HepG2 (cell line): ENCODE data around the gene HYAL2. TPM values are rescaled to one million over a fixed set of nuclear protein-coding genes. Genes with fewer than 3 reads are reported as not detected.
A peak's percentile ranks its signal among the peaks of the same experiment; 100 is the strongest.

Source experiments
- DZIP1 ChIP-seq: sonication (generic); formaldehyde crosslinking; IDR thresholded peaks from 2 replicates; pipeline ENCODE4 v1.5.0; 2020; ENCODE audit warnings: mild to moderate bottlenecking, missing genetic modification reagents
- ELK4 ChIP-seq: sonication (generic); formaldehyde crosslinking; IDR thresholded peaks from 2 replicates; pipeline ENCODE4 v1.9.0; 2021; ENCODE audit warnings: missing genetic modification reagents, borderline replicate concordance
- EZH2 ChIP-seq: conservative IDR thresholded peaks from 2 replicates; pipeline ENCODE4 v1.6.1; 2012; ENCODE audit warnings: mild to moderate bottlenecking, low read depth, low read length, moderate library complexity
- FOXC1 ChIP-seq: sonication (generic); formaldehyde crosslinking; IDR thresholded peaks from 2 replicates; pipeline ENCODE4 v1.8.0; 2022; ENCODE audit warnings: mild to moderate bottlenecking, missing genetic modification reagents, borderline replicate concordance
- FOXM1 ChIP-seq: sonication (generic); formaldehyde crosslinking; IDR thresholded peaks from 2 replicates; pipeline ENCODE4 v1.5.0; 2020; ENCODE audit warnings: missing genetic modification reagents
- KLF9 ChIP-seq: IDR thresholded peaks from 2 replicates; pipeline ENCODE4 v1.6.1; 2016; ENCODE audit warnings: low read depth
- NR3C1 ChIP-seq: sonication (generic); formaldehyde crosslinking; IDR thresholded peaks from 2 replicates; pipeline ENCODE4 v1.4.0; 2020; ENCODE audit warnings: missing genetic modification reagents
- THAP8 ChIP-seq: sonication (generic); formaldehyde crosslinking; IDR thresholded peaks from 2 replicates; pipeline ENCODE4 v1.5.1; 2020; ENCODE audit warnings: missing genetic modification reagents, mild to moderate bottlenecking, borderline replicate concordance
- TRIM24 ChIP-seq: sonication (generic); formaldehyde crosslinking; IDR thresholded peaks from 2 replicates; pipeline ENCODE4 v1.8.0; 2022; ENCODE audit warnings: mild to moderate bottlenecking, missing genetic modification reagents
- ZNF12 ChIP-seq: sonication (generic); formaldehyde crosslinking; IDR thresholded peaks from 2 replicates; pipeline ENCODE4 v1.5.0; 2020; ENCODE audit warnings: missing genetic modification reagents
- ZNF138 ChIP-seq: sonication (generic); formaldehyde crosslinking; IDR thresholded peaks from 2 replicates; pipeline ENCODE4 v1.5.0; 2020; ENCODE audit warnings: mild to moderate bottlenecking, low read depth, missing genetic modification reagents
- ZNF143 ChIP-seq: sonication (generic); formaldehyde crosslinking; IDR thresholded peaks from 2 replicates; pipeline ENCODE4 v1.4.0; 2020; ENCODE audit warnings: missing genetic modification reagents
- ZNF335 ChIP-seq: sonication (generic); formaldehyde crosslinking; IDR thresholded peaks from 2 replicates; pipeline ENCODE4 v1.4.0; 2020; ENCODE audit warnings: missing genetic modification reagents
- ZNF510 ChIP-seq: sonication (generic); formaldehyde crosslinking; IDR thresholded peaks from 2 replicates; pipeline ENCODE4 v1.4.0; 2020; ENCODE audit warnings: low read depth, mild to moderate bottlenecking, missing genetic modification reagents
- ZNF724P ChIP-seq: sonication (generic); formaldehyde crosslinking; IDR thresholded peaks from 2 replicates; pipeline ENCODE4 v1.8.0; 2022; ENCODE audit warnings: missing genetic modification reagents, borderline replicate concordance
- ZNF746 ChIP-seq: sonication (generic); formaldehyde crosslinking; IDR thresholded peaks from 2 replicates; pipeline ENCODE4 v1.8.0; 2022; ENCODE audit warnings: mild to moderate bottlenecking, missing genetic modification reagents
- polyA plus RNA-seq, 8 experiments: library from polyadenylated mRNA; depleted of rRNA in 3 of 8; stranded (reverse) in 7 of 8; unstranded in 1 of 8; fragments of >200 nt; fragmentation: Illumina TruSeq in 4 of 8; extraction: Trizol in 4 of 8; gene quantifications; 2 replicates each; pipeline versions ENCODE4 v1.2.1 to v1.2.3, GENCODE V29; 2011 to 2016; ENCODE audit warnings: low read depth in 4 of 8, missing spikeins in 1 of 8, mixed read lengths in 1 of 8; ENCODE audit not compliant: insufficient read depth in 1 of 8
- total RNA-seq, 5 experiments: library from RNA; depleted of rRNA; stranded (reverse); fragments of >200 nt; fragmentation: Illumina TruSeq; extraction: Trizol; gene quantifications; 2 replicates each; pipeline ENCODE4 v1.2.3, GENCODE V29; 2016; ENCODE audit warnings: low read depth in 1 of 5
- TF ChIP-seq, protein P1 (sequence below): IDR thresholded peaks from 2 replicates; pipeline ENCODE4 v1.6.1; 2012; ENCODE audit warnings: low read length, improper control_type of control experiment
- TF ChIP-seq, protein P2 (sequence below): sonication (generic); formaldehyde crosslinking; IDR thresholded peaks from 2 replicates; pipeline ENCODE4 v1.8.1; 2023; ENCODE audit warnings: mild to moderate bottlenecking, moderate library complexity, missing genetic modification reagents
- TF ChIP-seq, protein P3 (sequence below): sonication (generic); formaldehyde crosslinking; conservative IDR thresholded peaks from 2 replicates; pipeline ENCODE4 v1.4.0; 2020; ENCODE audit warnings: missing genetic modification reagents

The HYAL2 gene
- total and polyA plus RNA-seq, 2 of the 13 experiments (the other 11 are each of a cell fraction or from before 2014, with no cell fraction given), result 76.2 to 102 TPM

- TF ChIP-seq TRIM24 (CRISPR knock-in tag) (no peak), ELK4 (no peak), EZH2 (no peak), THAP8 (0 out of 2 replicates have a peak, but pooled peaks have one; percentile 52), FOXM1 (CRISPR knock-in tag) (no peak), NR3C1 (CRISPR knock-in tag) (no peak), ZNF510 (CRISPR knock-in tag) (no peak), KLF9 (CRISPR knock-in tag) (no peak), ZNF724P (CRISPR knock-in tag) (0 out of 2 replicates have a peak, but pooled peaks have one; percentile 36), ZNF12 (0 out of 2 replicates have a peak, but pooled peaks have one; percentile 16), ZNF335 (CRISPR knock-in tag) (peak; percentile 84), FOXC1 (CRISPR knock-in tag) (peak; percentile 57; the same call in 1 of the 2 replicates), ZNF138 (CRISPR knock-in tag) (peak; percentile 76; the same call in 1 of the 2 replicates), ZNF143 (CRISPR knock-in tag) (peak; percentile 49; the same call in 1 of the 2 replicates), ZNF746 (CRISPR knock-in tag) (no peak), DZIP1 (0 out of 2 replicates have a peak, but pooled peaks have one; percentile 47)
- TF ChIP-seq, protein P1, sequence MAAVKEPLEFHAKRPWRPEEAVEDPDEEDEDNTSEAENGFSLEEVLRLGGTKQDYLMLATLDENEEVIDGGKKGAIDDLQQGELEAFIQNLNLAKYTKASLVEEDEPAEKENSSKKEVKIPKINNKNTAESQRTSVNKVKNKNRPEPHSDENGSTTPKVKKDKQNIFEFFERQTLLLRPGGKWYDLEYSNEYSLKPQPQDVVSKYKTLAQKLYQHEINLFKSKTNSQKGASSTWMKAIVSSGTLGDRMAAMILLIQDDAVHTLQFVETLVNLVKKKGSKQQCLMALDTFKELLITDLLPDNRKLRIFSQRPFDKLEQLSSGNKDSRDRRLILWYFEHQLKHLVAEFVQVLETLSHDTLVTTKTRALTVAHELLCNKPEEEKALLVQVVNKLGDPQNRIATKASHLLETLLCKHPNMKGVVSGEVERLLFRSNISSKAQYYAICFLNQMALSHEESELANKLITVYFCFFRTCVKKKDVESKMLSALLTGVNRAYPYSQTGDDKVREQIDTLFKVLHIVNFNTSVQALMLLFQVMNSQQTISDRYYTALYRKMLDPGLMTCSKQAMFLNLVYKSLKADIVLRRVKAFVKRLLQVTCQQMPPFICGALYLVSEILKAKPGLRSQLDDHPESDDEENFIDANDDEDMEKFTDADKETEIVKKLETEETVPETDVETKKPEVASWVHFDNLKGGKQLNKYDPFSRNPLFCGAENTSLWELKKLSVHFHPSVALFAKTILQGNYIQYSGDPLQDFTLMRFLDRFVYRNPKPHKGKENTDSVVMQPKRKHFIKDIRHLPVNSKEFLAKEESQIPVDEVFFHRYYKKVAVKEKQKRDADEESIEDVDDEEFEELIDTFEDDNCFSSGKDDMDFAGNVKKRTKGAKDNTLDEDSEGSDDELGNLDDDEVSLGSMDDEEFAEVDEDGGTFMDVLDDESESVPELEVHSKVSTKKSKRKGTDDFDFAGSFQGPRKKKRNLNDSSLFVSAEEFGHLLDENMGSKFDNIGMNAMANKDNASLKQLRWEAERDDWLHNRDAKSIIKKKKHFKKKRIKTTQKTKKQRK, result no peak
- TF ChIP-seq, protein P2, sequence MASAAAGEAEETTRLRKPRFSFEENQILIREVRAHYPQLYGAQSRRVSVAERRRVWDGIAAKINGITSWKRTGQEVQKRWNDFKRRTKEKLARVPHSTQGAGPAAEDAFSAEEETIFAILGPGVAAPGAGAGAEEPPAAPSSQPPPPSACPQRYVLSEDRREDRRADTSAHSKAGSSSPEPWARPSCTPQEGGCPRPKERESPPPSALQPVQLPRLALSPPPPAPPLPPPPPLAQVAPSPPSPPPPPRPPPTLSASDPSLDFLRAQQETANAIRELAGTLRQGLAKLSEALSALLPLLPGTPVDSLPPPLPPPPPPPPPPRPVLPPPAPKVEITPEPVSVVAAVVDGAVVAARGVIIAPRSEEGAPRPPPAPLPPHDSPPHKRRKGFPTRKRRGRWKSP, result peak; percentile 89; the same call in 1 of the 2 replicates
- TF ChIP-seq, protein P3, sequence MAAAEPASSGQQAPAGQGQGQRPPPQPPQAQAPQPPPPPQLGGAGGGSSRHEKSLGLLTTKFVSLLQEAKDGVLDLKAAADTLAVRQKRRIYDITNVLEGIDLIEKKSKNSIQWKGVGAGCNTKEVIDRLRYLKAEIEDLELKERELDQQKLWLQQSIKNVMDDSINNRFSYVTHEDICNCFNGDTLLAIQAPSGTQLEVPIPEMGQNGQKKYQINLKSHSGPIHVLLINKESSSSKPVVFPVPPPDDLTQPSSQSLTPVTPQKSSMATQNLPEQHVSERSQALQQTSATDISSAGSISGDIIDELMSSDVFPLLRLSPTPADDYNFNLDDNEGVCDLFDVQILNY (CRISPR knock-in tag), result no peak; the same call in 1 of the 2 replicates
Measured at GRCh38 chr3:50298836-50299637, 23.5 kb downstream of the HYAL2 start, which contains the start of the genes HYAL3 and NAA80 (continued).
